GM10266 (cell line): ENCODE data around the gene PADI6.
"Not testable (repeated sequence)": the region's sequence is repeated elsewhere in the genome, so short reads cannot be mapped to it uniquely, and the experiment has no call there.

ENCODE experiments used
- DNase-seq: peaks from one replicate; pipeline ENCODE4 v3.0.0; 2012; ENCODE audit errors: extremely low spot score
- CTCF ChIP-seq: IDR thresholded peaks from 2 replicates; pipeline ENCODE4 v1.5.1; 2012; ENCODE audit warnings: mild to moderate bottlenecking, low read depth; ENCODE audit not compliant: control insufficient read depth, insufficient read depth; ENCODE audit errors: missing control alignments

PADI6 gene

GRCh38 chr1:17404034-17404684 is 32.2 kb downstream of the PADI6 start:
- DNase-seq: no peak

DNA sequence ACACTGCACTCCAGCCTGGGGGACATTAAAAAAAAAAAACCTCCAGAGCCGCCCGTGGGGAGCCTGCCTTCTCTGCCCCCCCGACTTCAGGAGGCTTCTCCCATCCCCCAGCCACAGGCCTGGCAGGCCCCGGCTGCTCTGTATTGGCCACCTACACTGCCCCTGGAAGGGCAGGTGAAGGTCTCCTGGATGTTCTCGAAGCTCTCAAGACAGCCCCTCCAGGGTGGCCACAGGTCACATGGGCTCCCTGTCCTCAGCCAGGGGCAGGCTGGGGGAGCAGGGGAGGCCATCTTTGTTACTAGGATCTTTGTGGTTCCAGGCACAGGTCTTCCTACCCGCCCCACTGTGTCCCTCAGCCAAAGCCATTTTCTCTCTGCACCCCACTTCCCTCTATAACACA is 32.8 kb downstream of the PADI6 start:
- TF ChIP-seq CTCF: no peak
- DNase-seq: no peak

More at GRCh38 chr1:17404034-17404684, 32.2 kb downstream of the PADI6 start:
- no peak for TF ChIP-seq CTCF

DNA sequence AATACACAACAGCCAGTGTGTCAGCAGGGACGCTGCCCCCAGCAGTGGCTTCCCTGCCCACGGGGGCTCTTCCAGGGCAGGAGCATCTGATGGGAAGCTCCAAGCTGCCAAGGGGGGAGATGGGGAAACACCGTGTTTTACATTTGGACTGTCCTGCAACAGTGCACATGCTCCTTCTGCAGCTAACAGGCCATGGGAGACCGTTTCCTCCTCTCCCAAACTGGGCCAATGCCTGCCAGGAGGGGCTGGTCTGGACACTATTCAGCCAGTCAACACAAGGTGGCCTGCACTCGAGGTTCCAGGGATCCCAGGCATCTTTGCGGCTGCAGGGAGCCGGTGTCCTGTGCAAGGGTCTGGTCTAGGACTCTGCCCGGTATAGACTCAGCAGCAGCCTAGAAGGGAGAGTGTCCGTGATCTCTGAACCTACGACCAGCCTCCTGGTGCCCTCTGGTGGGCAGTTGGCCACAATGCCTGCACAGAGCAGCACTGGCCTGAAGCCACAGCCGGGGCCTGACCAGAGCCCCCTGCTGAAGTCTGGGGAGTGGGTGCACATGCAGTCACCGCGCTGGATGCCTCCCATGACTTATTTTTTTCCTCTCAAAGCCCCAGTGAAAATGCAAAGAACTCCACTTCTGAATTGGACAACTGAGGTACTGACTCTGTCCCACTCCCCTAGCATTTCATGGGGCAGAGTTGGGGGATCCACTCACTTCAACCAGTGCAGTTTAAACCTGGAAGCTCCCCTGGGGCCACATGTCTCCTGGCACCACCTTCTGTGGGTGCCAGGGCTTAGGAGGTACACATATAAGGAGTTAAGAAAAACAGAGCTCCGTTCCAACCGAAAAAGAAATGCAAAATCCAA is 34.1 kb downstream of the PADI6 start:
- peak; percentile 85 for TF ChIP-seq CTCF
- DNase-seq: peak; percentile 67

GRCh38 chr1:17406760-17407475 is 34.9 kb downstream of the PADI6 start:
- not testable (repeated sequence) for DNase-seq

GRCh38 chr1:17407786-17408514 is 36.0 kb downstream of the PADI6 start:
- not testable (repeated sequence) for DNase-seq

DNA sequence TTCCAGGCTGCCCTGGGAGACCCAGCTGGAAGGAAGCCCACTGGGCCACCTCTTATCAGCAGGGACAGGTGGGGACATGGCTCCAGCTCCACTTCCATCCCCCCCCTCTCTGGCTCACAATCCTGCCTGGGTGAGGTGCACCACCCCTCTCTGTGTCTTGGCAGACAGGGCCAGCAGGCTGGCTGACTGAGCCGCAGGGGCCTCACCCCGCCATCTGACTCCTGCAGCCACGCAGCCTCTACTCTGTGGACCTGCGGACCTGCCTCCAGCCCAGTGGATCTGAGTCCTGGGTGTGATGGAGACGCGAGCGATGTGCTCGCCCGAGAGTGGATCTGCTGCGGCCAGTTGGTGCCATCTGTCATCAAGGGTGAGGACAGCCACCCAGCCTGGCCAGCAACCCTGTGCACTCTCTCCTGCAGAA is 37.4 kb downstream of the PADI6 start:
- no peak for TF ChIP-seq CTCF
- no peak for DNase-seq

DNA sequence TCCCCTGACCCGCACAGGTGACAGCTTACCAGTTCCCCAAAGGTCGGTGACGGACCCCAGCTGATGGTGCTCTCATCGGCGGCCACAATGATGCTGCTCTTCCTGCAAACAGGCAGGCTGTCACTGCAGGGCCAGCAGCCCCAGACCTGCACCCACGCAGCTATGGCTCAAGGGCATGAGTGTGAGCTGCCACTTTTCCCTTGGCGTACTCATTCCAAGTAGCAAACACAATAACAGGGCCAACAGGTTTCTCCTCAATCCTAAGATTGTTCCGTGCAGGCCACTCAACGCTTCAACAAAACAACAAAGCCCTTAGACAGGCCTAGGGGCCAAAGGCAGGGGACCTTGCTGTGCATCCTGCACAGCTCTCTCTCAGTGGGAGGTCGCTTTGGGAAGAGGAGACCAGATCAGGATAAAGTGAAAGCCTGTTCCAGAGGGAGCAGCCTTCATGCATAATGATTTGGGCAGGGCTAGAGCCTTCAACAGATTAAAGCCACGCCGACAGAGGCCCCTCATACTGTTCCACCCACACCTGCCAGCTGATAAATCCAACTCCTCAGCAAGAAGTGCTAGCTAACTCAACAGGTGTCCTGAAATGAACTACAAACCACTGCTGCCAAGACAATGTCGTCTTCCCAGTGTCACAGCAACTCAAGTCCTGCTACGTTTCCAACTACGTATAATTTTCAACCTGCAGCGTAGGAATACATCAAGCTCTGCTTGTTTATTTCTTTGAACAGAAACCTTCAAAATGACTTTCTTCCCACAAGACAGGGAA is 40.3 kb downstream of the PADI6 start:
- no peak for TF ChIP-seq CTCF
- DNase-seq: no peak
